DND-41 (cell line): ENCODE measurements around the gene GSK3A.

Source experiments
- CTCF ChIP-seq: IDR thresholded peaks from 2 replicates; pipeline ENCODE4 v1.5.1; 2012; ENCODE audit warnings: borderline replicate concordance, low read length, moderate library complexity, mild to moderate bottlenecking; ENCODE audit not compliant: poor library complexity, severe bottlenecking; ENCODE audit errors: extremely low read depth
- EZH2 ChIP-seq: IDR thresholded peaks from 3 replicates; pipeline ENCODE4 v1.6.1; 2012; ENCODE audit warnings: borderline replicate concordance, low read depth, mild to moderate bottlenecking, moderate library complexity, low read length, inconsistent platforms; ENCODE audit not compliant: severe bottlenecking

DNA sequence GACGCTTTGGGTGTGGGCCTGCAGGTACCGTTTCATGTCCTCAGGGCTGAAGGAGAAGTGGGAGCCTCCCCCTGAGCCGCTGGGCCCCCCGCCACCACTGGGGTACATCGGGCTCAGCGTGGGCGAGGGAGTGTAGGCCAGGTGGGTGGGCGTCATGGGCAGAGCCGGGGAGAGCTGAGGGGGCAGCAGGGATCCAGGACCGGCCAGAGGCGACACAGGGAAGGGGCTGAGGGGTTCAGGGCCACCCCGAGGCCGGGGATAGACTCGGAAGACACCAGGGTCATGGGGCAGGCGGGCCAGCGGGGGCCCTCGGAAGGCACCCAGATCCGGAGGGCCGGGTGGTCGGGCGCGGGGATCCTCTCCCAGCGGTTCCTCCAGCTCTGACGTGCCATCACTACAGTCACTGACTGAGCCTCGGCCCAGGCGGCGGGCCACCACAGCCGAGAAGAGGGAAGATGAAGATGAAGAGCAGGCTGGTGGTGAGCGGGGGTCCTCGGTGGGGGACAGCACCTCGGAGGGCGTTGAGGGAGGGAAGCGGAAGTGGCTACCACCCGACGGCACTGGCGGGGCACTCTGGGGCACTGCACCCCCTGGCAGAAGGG lies 6.8 kb upstream of the GSK3A start:
- TF ChIP-seq EZH2 = no peak
- no peak for TF ChIP-seq CTCF
